Left lung (tissue), 10 donors: ENCODE measurements around the gene CFAP161. TPM values are rescaled to one million over a fixed set of nuclear protein-coding genes. Genes with fewer than 3 reads are reported as not detected.
A peak's percentile ranks its signal among the peaks of the same experiment; 100 is the strongest.

Source experiments
- ATAC-seq: fragments of 200-7000 bp; cut with Tn5 transposase; one replicate; pipeline ENCODE4 v1.9.1; 2020; ENCODE audit warnings: moderate library complexity
- DNase-seq, 4 donors: peaks; one replicate each; pipeline ENCODE4 v3.0.0-alpha.2; 2013 to 2020
- H3K27ac ChIP-seq, 2 donors: fragments of 200-600 bp; sonication (generic) in 1 of 2; one replicate each; pipeline versions ENCODE4 v1.5.0 to v1.8.0; 2020 to 2021
- H3K27me3 ChIP-seq, 2 donors: fragments of 200-600 bp; sonication (generic) in 1 of 2; one replicate each; pipeline versions ENCODE4 v1.5.0 to v1.8.0; 2020 to 2021
- H3K36me3 ChIP-seq, 2 donors: fragments of 200-600 bp; sonication (generic) in 1 of 2; one replicate each; pipeline versions ENCODE4 v1.5.0 to v1.8.0; 2020 to 2021
- H3K4me1 ChIP-seq, 2 donors: fragments of 200-600 bp; one replicate each; pipeline ENCODE4 v1.8.0; 2021
- H3K4me3 ChIP-seq, 2 donors: fragments of 200-600 bp; sonication (generic) in 1 of 2; one replicate each; pipeline versions ENCODE4 v1.5.0 to v1.8.0; 2020 to 2021; ENCODE audit warnings: mild to moderate bottlenecking in 1 of 2
- H3K9me3 ChIP-seq, 2 donors: fragments of 200-600 bp; sonication (generic) in 1 of 2; one replicate each; pipeline versions ENCODE4 v1.5.0 to v1.8.0; 2020 to 2021
- intact Hi-C, 2 donors: fragments of 100-400 bp; cut with DNase I; formaldehyde crosslinking; loops; one replicate each; pipeline versions ENCODE4 v1.11.2 to v1.14.2; 2022
- polyA plus RNA-seq, 6 donors: library from polyadenylated mRNA; unstranded; fragments of 120-200 nt; gene quantifications; one replicate each; pipeline ENCODE4 v1.2.1, GENCODE V29; 2013; ENCODE audit not compliant: insufficient read length in 6 of 6
- total RNA-seq, 2 donors: library from RNA; stranded (reverse); fragmentation: NEBNext Ultra II Directional; extraction: Animal tissue kit (Norgen Biotek cat#: 25700); gene quantifications; one replicate each; pipeline ENCODE4 v1.2.1, GENCODE V29; 2021
- TF ChIP-seq, protein P1 (sequence below), 2 donors: fragments of 200-600 bp; sonication (generic) in 1 of 2; IDR thresholded peaks; one replicate each; pipeline versions ENCODE4 v1.5.0 to v1.8.0; 2021; ENCODE audit warnings: antibody characterized with exemption in 2 of 2
- donor health status: DM: no; HTN: yes; CAD: no.
- donor health status: DM: no; HTN: no; CAD: no.

The CFAP161 gene
- total and polyA plus RNA-seq, 8 donors: 0.64 to 12.2 (median 5.7) TPM

DNA sequence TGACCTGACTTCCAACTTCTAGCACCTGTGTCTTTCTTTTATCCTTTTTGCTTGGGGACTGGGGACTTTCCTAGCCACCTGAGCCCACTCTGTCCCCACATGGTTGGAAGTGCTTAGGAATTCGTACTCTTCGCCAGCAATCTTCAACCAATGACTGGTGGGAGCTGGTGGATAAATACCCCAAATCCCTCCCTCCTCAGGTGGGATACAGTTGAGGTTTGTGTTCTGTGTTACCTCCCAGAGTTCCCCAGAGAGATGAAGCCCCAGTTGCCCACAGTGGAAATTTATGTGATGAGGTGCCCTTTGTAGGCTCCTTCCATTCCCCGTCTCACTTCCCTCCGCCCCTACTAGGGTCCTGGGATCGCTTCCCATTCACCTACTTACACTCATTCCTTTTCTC, 40.1 kb upstream of the CFAP161 start:
- Histone ChIP-seq H3K36me3 (no peaks in the 10 kb centered on the region), H3K27ac (no peak overlapping the region), H3K4me3 (no peak overlapping the region), H3K4me1 (peaks cover 4 to 24% of the 10 kb centered on the region in 2 donors), H3K9me3 (no peaks in the 10 kb centered on the region), H3K27me3 (peaks cover 0 to 8% of the 10 kb centered on the region in 2 donors)
- ATAC-seq (no peak), DNase-seq (no peak)
- TF ChIP-seq, protein P1, sequence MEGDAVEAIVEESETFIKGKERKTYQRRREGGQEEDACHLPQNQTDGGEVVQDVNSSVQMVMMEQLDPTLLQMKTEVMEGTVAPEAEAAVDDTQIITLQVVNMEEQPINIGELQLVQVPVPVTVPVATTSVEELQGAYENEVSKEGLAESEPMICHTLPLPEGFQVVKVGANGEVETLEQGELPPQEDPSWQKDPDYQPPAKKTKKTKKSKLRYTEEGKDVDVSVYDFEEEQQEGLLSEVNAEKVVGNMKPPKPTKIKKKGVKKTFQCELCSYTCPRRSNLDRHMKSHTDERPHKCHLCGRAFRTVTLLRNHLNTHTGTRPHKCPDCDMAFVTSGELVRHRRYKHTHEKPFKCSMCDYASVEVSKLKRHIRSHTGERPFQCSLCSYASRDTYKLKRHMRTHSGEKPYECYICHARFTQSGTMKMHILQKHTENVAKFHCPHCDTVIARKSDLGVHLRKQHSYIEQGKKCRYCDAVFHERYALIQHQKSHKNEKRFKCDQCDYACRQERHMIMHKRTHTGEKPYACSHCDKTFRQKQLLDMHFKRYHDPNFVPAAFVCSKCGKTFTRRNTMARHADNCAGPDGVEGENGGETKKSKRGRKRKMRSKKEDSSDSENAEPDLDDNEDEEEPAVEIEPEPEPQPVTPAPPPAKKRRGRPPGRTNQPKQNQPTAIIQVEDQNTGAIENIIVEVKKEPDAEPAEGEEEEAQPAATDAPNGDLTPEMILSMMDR (IDR thresholded peaks at IDR 0.05): no peak
- intact Hi-C loops: loop anchor here in 1 of 2 donors (10.0 kb wide), 1 partner anchor 89 kb away; the partner anchor contains the start of gene TLNRD1

DNA sequence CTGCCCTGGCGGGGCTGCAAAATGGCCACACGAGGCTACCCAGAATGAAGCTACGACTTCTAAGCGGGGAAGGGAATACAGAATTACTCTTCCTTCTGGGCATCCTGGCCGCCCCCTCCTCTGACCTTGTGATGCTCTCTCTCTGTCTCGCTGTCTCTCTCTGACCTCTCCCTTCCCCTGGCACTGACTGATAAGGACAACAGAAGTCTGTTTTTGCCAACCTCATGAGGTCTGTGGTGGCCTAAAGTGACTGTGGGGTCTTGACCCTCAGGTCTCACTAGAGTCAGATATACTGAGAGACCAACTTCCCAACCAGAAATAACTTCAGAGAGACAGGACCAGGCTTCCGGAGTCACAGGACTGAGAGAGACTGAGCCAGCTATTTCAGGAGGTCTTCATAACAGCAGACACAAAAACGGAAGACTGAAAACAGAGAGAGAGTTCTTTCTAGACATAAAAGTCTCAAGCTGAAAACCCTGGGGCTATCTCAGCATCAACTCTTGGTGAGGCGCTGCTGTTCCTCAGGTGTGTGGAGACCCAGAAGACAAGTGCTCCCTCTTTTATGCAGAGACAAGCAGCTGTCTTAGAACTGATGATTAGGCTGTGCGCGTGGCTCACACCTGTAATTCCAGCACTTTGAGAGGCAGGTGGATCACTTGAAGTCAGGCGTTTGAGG, 38.2 kb upstream of the CFAP161 start:
- Histone ChIP-seq H3K36me3 (no peaks in the 10 kb centered on the region), H3K4me1 (peaks cover 4 to 36% of the 10 kb centered on the region in 2 donors), H3K27ac (peak overlapping the region; percentile 2 to 69), H3K9me3 (no peaks in the 10 kb centered on the region), H3K27me3 (peaks cover 0 to 13% of the 10 kb centered on the region in 2 donors), H3K4me3 (no peak overlapping the region)
- TF ChIP-seq, protein P1 (IDR thresholded peaks at IDR 0.05): no peak
- ATAC-seq (no peak), DNase-seq (no peak)
- intact Hi-C loops: loop anchor here in 1 of 2 donors (10.0 kb wide), 1 partner anchor 91 kb away; the partner anchor contains the start of gene TLNRD1

DNA sequence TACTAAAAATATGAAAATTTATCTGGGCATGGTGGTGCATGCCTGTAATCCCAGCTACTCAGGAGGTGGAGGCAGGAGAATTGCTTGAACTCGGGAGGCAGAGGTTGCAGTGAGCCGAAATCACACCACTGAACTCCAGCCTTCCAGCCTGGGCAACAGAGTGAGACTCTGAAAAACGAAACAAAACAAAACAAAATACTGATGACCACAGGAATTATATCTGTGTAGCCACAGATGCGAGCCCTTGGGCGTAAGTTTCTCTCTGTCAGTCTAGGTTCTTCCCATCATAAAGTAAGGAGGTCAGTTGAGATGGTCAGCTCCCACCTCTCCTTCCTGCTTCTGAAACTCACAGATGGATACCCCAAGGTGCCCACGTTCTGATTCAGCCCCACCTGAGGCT, 37.7 kb upstream of the CFAP161 start:
- intact Hi-C loops: loop anchor here in 1 of 2 donors (10.0 kb wide), 1 partner anchor 92 kb away; the partner anchor contains the start of gene TLNRD1
- H3K4me1 ChIP-seq: peaks cover 4 to 36% of the 10 kb centered on the region in 2 donors
- H3K4me3 ChIP-seq: no peak overlapping the region
- TF ChIP-seq, protein P1 (IDR thresholded peaks at IDR 0.05): no peak
- H3K27me3 ChIP-seq: peaks cover 0 to 13% of the 10 kb centered on the region in 2 donors
- H3K36me3 ChIP-seq: no peaks in the 10 kb centered on the region
- no peaks in the 10 kb centered on the region for H3K9me3 ChIP-seq
- H3K27ac ChIP-seq: peak overlapping the region in 1 of 2 donors; percentile 69
- DNase-seq (no peak), ATAC-seq (no peak)

DNA sequence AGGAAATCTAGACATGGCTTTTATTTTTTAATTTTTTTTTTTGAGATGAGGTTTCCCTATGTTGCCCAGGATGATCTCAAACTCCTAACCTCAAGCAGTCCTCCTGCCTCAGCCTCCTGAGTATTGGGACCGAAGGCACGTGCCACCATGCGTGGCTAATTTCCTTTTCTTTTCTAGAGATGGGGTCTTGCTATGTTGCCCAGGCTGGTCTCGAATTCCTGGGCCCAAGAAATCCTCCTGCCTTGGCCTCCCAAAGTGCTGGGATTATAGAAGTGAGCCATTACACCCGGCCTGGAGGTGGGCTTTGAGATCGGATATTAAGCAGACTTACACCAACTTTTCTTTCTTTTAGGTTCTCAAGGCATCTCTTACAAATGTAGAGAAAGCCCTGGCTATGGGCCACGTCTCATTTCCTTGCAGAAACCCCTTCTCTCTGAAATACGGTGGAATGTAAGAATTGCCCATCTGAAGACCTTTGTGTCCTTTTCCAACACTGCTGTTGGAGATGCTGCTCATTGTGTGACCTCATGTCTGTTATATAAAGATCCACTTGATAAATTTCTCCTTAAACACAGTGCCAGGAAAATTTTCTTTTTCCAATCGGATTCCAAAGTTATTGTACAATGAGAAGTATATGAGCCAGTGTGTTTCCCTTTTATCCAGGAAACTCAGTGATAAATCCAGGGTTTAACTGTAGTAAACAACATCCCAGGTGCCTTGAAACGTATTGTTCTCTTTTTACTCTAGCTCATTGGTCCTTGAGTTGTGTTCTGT, 36.8 kb upstream of the CFAP161 start:
- no peaks in the 10 kb centered on the region for H3K36me3 ChIP-seq
- H3K4me3 ChIP-seq: no peak overlapping the region
- peaks cover 0 to 38% of the 10 kb centered on the region in 2 donors for H3K4me1 ChIP-seq
- intact Hi-C loops: loop anchor here in 1 of 2 donors (10.0 kb wide), 1 partner anchor 93 kb away; the partner anchor contains the start of gene TLNRD1
- H3K27me3 ChIP-seq: peaks cover 0 to 13% of the 10 kb centered on the region in 2 donors
- no peak for DNase-seq
- no peaks in the 10 kb centered on the region for H3K9me3 ChIP-seq
- ATAC-seq: no peak
- TF ChIP-seq, protein P1 (IDR thresholded peaks at IDR 0.05): no peak
- peak overlapping the region in 1 of 2 donors; percentile 69 for H3K27ac ChIP-seq

DNA sequence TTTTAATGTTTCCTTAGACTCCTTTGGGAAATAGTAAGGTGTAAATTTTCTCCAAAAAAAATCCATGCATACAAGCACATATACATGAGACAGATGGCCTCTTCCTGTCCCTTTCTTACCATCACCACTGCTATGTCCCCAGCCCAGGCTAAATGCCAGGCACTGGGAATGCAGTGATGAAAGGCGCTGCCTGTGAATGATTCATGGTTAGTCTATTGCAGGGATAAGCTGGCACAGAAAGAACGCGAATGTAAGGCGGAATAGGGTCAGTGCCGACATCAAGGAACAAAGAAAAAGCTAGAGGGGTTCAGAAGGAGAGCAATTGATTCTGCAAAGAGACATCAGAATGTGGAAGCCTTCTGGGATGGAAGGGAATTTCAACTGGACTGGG, 36.2 kb upstream of the CFAP161 start:
- peaks cover 0 to 12% of the 10 kb centered on the region in 2 donors for H3K27me3 ChIP-seq
- no peak overlapping the region for H3K4me3 ChIP-seq
- peak overlapping the region in 1 of 2 donors; percentile 69 for H3K27ac ChIP-seq
- no peaks in the 10 kb centered on the region for H3K36me3 ChIP-seq
- intact Hi-C loops: loop anchor here in 1 of 2 donors (10.0 kb wide), 1 partner anchor 93 kb away; the partner anchor contains the start of gene TLNRD1
- DNase-seq (no peak), ATAC-seq (no peak)
- H3K4me1 ChIP-seq: peaks cover 0 to 33% of the 10 kb centered on the region in 2 donors
- H3K9me3 ChIP-seq: no peaks in the 10 kb centered on the region
- TF ChIP-seq, protein P1 (IDR thresholded peaks at IDR 0.05): no peak
